ENCODE measurements around the gene ADAM23.

Gene ADAM23

GRCh38 chr2:206511283-206511682, 68.0 kb downstream of the ADAM23 start:
- Histone ChIP-seq H3K4me1 (ENCODE audit: control insufficient read depth, insufficient read depth, low read length) (peaks cover 8% of the 10 kb centered on the region), H3K4me3 (ENCODE audit: low read depth, low read length) (no peak overlapping the region), H3K9me3 (ENCODE audit: control insufficient read depth, insufficient read depth, low read length) (no peaks in the 10 kb centered on the region), H3K27me3 (ENCODE audit: control insufficient read depth, insufficient read depth, low read length) (no peaks in the 10 kb centered on the region), H3K9ac (ENCODE audit: low read depth, low read length) (no peak overlapping the region), H3K27ac (ENCODE audit: low read depth, low read length) (no peak overlapping the region), H3K36me3 (ENCODE audit: control insufficient read depth, insufficient read depth, low read length) (no peaks in the 10 kb centered on the region)

- Histone ChIP-seq H3K9me3 (ENCODE audit: control insufficient read depth, insufficient read depth, low read length) (no peaks in the 10 kb centered on the region), H3K36me3 (ENCODE audit: control insufficient read depth, insufficient read depth, low read length) (no peaks in the 10 kb centered on the region), H3K4me1 (ENCODE audit: control insufficient read depth, insufficient read depth, low read length) (peaks cover 8% of the 10 kb centered on the region), H3K27ac (ENCODE audit: low read depth, low read length) (no peak overlapping the region), H3K27me3 (ENCODE audit: control insufficient read depth, insufficient read depth, low read length) (no peaks in the 10 kb centered on the region), H3K4me3 (ENCODE audit: low read depth, low read length) (no peak overlapping the region), H3K9ac (ENCODE audit: low read depth, low read length) (no peak overlapping the region)
These were observed 69.7 kb downstream of the ADAM23 start for GRCh38 chr2:206512999-206513398.

- Histone ChIP-seq H3K9ac (ENCODE audit: low read depth, low read length) (no peak overlapping the region), H3K4me1 (ENCODE audit: control insufficient read depth, insufficient read depth, low read length) (peaks cover 17% of the 10 kb centered on the region), H3K27ac (ENCODE audit: low read depth, low read length) (no peak overlapping the region), H3K36me3 (ENCODE audit: control insufficient read depth, insufficient read depth, low read length) (no peaks in the 10 kb centered on the region), H3K4me3 (ENCODE audit: low read depth, low read length) (no peak overlapping the region), H3K27me3 (ENCODE audit: control insufficient read depth, insufficient read depth, low read length) (no peaks in the 10 kb centered on the region), H3K9me3 (ENCODE audit: control insufficient read depth, insufficient read depth, low read length) (no peaks in the 10 kb centered on the region)
These were observed 72.2 kb downstream of the ADAM23 start for GRCh38 chr2:206515580-206515979.

GRCh38 chr2:206518997-206519396, 75.7 kb downstream of the ADAM23 start:
- Histone ChIP-seq H3K27ac (ENCODE audit: low read depth, low read length) (no peak overlapping the region), H3K27me3 (ENCODE audit: control insufficient read depth, insufficient read depth, low read length) (no peaks in the 10 kb centered on the region), H3K36me3 (ENCODE audit: control insufficient read depth, insufficient read depth, low read length) (no peaks in the 10 kb centered on the region), H3K4me3 (ENCODE audit: low read depth, low read length) (no peak overlapping the region), H3K9me3 (ENCODE audit: control insufficient read depth, insufficient read depth, low read length) (no peaks in the 10 kb centered on the region), H3K9ac (ENCODE audit: low read depth, low read length) (no peak overlapping the region), H3K4me1 (ENCODE audit: control insufficient read depth, insufficient read depth, low read length) (peaks cover 13% of the 10 kb centered on the region)

GRCh38 chr2:206520450-206520849, 77.1 kb downstream of the ADAM23 start:
- peaks cover 13% of the 10 kb centered on the region for H3K4me1 ChIP-seq (ENCODE audit: control insufficient read depth, insufficient read depth, low read length)
- H3K27me3 ChIP-seq (ENCODE audit: control insufficient read depth, insufficient read depth, low read length): no peaks in the 10 kb centered on the region
- H3K27ac ChIP-seq (ENCODE audit: low read depth, low read length): no peak overlapping the region
- H3K4me3 ChIP-seq (ENCODE audit: low read depth, low read length): no peak overlapping the region
- H3K9me3 ChIP-seq (ENCODE audit: control insufficient read depth, insufficient read depth, low read length): no peaks in the 10 kb centered on the region
- no peak overlapping the region for H3K9ac ChIP-seq (ENCODE audit: low read depth, low read length)
- H3K36me3 ChIP-seq (ENCODE audit: control insufficient read depth, insufficient read depth, low read length): no peaks in the 10 kb centered on the region

GRCh38 chr2:206521115-206521514, 77.8 kb downstream of the ADAM23 start:
- H3K9ac ChIP-seq (ENCODE audit: low read depth, low read length): no peak overlapping the region
- H3K27me3 ChIP-seq (ENCODE audit: control insufficient read depth, insufficient read depth, low read length): no peaks in the 10 kb centered on the region
- no peak overlapping the region for H3K27ac ChIP-seq (ENCODE audit: low read depth, low read length)
- no peaks in the 10 kb centered on the region for H3K9me3 ChIP-seq (ENCODE audit: control insufficient read depth, insufficient read depth, low read length)
- no peak overlapping the region for H3K4me3 ChIP-seq (ENCODE audit: low read depth, low read length)
- no peaks in the 10 kb centered on the region for H3K36me3 ChIP-seq (ENCODE audit: control insufficient read depth, insufficient read depth, low read length)
- H3K4me1 ChIP-seq (ENCODE audit: control insufficient read depth, insufficient read depth, low read length): peaks cover 13% of the 10 kb centered on the region

- H3K27ac ChIP-seq (ENCODE audit: low read depth, low read length): no peak overlapping the region
- no peak overlapping the region for H3K9ac ChIP-seq (ENCODE audit: low read depth, low read length)
- H3K36me3 ChIP-seq (ENCODE audit: control insufficient read depth, insufficient read depth, low read length): no peaks in the 10 kb centered on the region
- H3K4me3 ChIP-seq (ENCODE audit: low read depth, low read length): no peak overlapping the region
- H3K4me1 ChIP-seq (ENCODE audit: control insufficient read depth, insufficient read depth, low read length): peaks cover 13% of the 10 kb centered on the region
- no peaks in the 10 kb centered on the region for H3K9me3 ChIP-seq (ENCODE audit: control insufficient read depth, insufficient read depth, low read length)
- H3K27me3 ChIP-seq (ENCODE audit: control insufficient read depth, insufficient read depth, low read length): no peaks in the 10 kb centered on the region
These were observed 78.3 kb downstream of the ADAM23 start for GRCh38 chr2:206521612-206522011.

GRCh38 chr2:206526416-206526815, 83.1 kb downstream of the ADAM23 start:
- Histone ChIP-seq H3K9me3 (ENCODE audit: control insufficient read depth, insufficient read depth, low read length) (no peaks in the 10 kb centered on the region), H3K27ac (ENCODE audit: low read depth, low read length) (no peak overlapping the region), H3K9ac (ENCODE audit: low read depth, low read length) (no peak overlapping the region), H3K4me1 (ENCODE audit: control insufficient read depth, insufficient read depth, low read length) (peaks cover 3% of the 10 kb centered on the region; the same call in 1 of the 2 replicates), H3K4me3 (ENCODE audit: low read depth, low read length) (no peak overlapping the region), H3K36me3 (ENCODE audit: control insufficient read depth, insufficient read depth, low read length) (no peaks in the 10 kb centered on the region), H3K27me3 (ENCODE audit: control insufficient read depth, insufficient read depth, low read length) (no peaks in the 10 kb centered on the region)

GRCh38 chr2:206527153-206527552, 83.8 kb downstream of the ADAM23 start:
- Histone ChIP-seq H3K9me3 (ENCODE audit: control insufficient read depth, insufficient read depth, low read length) (no peaks in the 10 kb centered on the region), H3K27ac (ENCODE audit: low read depth, low read length) (no peak overlapping the region), H3K9ac (ENCODE audit: low read depth, low read length) (no peak overlapping the region), H3K27me3 (ENCODE audit: control insufficient read depth, insufficient read depth, low read length) (no peaks in the 10 kb centered on the region), H3K36me3 (ENCODE audit: control insufficient read depth, insufficient read depth, low read length) (no peaks in the 10 kb centered on the region), H3K4me1 (ENCODE audit: control insufficient read depth, insufficient read depth, low read length) (peaks cover 3% of the 10 kb centered on the region; the same call in 1 of the 2 replicates), H3K4me3 (ENCODE audit: low read depth, low read length) (no peak overlapping the region)

- H3K27me3 ChIP-seq (ENCODE audit: control insufficient read depth, insufficient read depth, low read length): no peaks in the 10 kb centered on the region
- no peak overlapping the region for H3K27ac ChIP-seq (ENCODE audit: low read depth, low read length)
- H3K4me3 ChIP-seq (ENCODE audit: low read depth, low read length): no peak overlapping the region
- peaks cover 3% of the 10 kb centered on the region; the same call in 1 of the 2 replicates for H3K4me1 ChIP-seq (ENCODE audit: control insufficient read depth, insufficient read depth, low read length)
- H3K36me3 ChIP-seq (ENCODE audit: control insufficient read depth, insufficient read depth, low read length): no peaks in the 10 kb centered on the region
- no peak overlapping the region for H3K9ac ChIP-seq (ENCODE audit: low read depth, low read length)
- no peaks in the 10 kb centered on the region for H3K9me3 ChIP-seq (ENCODE audit: control insufficient read depth, insufficient read depth, low read length)
These were observed 87.4 kb downstream of the ADAM23 start for GRCh38 chr2:206530727-206531126.

- H3K27ac ChIP-seq (ENCODE audit: low read depth, low read length): no peak overlapping the region
- H3K36me3 ChIP-seq (ENCODE audit: control insufficient read depth, insufficient read depth, low read length): no peaks in the 10 kb centered on the region
- peaks cover 3% of the 10 kb centered on the region; the same call in 1 of the 2 replicates for H3K4me1 ChIP-seq (ENCODE audit: control insufficient read depth, insufficient read depth, low read length)
- no peak overlapping the region for H3K9ac ChIP-seq (ENCODE audit: low read depth, low read length)
- no peaks in the 10 kb centered on the region for H3K9me3 ChIP-seq (ENCODE audit: control insufficient read depth, insufficient read depth, low read length)
- H3K27me3 ChIP-seq (ENCODE audit: control insufficient read depth, insufficient read depth, low read length): no peaks in the 10 kb centered on the region
- no peak overlapping the region for H3K4me3 ChIP-seq (ENCODE audit: low read depth, low read length)
These were observed 88.7 kb downstream of the ADAM23 start for GRCh38 chr2:206531996-206532543.

Data from HUES48 (cell line).